Erythroblast (primary cell): ENCODE results near the gene HOXB2.

Experiments
- GATA1 ChIP-seq: IDR thresholded peaks from 2 replicates; pipeline ENCODE4 v1.6.1; 2011; ENCODE audit warnings: low read depth, mild to moderate bottlenecking, control low read depth, low read length, moderate library complexity
- POLR2A ChIP-seq: IDR thresholded peaks from 2 replicates; pipeline ENCODE4 v1.6.1; 2011; ENCODE audit warnings: mild to moderate bottlenecking, low read length

GRCh38 chr17:48528153-48528935, 16.6 kb downstream of the HOXB2 start:
- TF ChIP-seq POLR2A: no peak
- TF ChIP-seq GATA1: no peak
